Measurements from ENCODE around the gene KDM5A. TPM values are rescaled to one million over a fixed set of nuclear protein-coding genes. Genes with fewer than 3 reads are reported as not detected.

The KDM5A gene
- total RNA-seq, result 23.0 and 41.7 TPM in 2 replicates

GRCh38 chr12:389142-390096 is at the start of gene KDM5A:
Gene KDM5A (minus strand): TSS chr12:389320. CDS start chr12:389091, 229 bp downstream.

GRCh38 chr12:401235-402028 is 12.3 kb upstream of the KDM5A start, which contains the start of gene CCDC77:
Gene CCDC77 (plus strand): TSS chr12:401644. CDS start chr12:409384, 7,740 bp downstream.

GRCh38 chr12:262817-263216 is 126.3 kb downstream of the KDM5A start, which contains the start of gene SLC6A13:
Gene SLC6A13 (minus strand): TSS chr12:262836. CDS start chr12:260052, 2,784 bp downstream.

Other genes starting within 250 kb of the KDM5A start
- gene SLC6A12, start 175.2 kb downstream of the KDM5A start, total RNA-seq, result not detected in 2 replicates
- not detected in 2 replicates for gene SLC6A13, start 126.5 kb downstream of the KDM5A start, total RNA-seq
- gene CCDC77, start 12.3 kb upstream of the KDM5A start, total RNA-seq, result 4.9 and 5.1 TPM in 2 replicates
- 10.3 and 11.6 TPM in 2 replicates for gene B4GALNT3, start 70.6 kb upstream of the KDM5A start, total RNA-seq